PC-3 (cell line): ENCODE measurements around the gene SMG6.

Source experiments
- EZH2 ChIP-seq: fragments of 300-600 bp; sonication (generic); IDR thresholded peaks from one replicate; pipeline ENCODE4 v1.6.1; 2017; ENCODE audit warnings: antibody characterized with exemption, mild to moderate bottlenecking, low read length; ENCODE audit not compliant: unreplicated experiment
- TF ChIP-seq, protein P1 (sequence below): fragments of 300-600 bp; sonication (generic); conservative IDR thresholded peaks from 2 replicates; pipeline ENCODE4 v1.5.1; 2017; ENCODE audit warnings: antibody characterized with exemption, low read depth, mild to moderate bottlenecking, low read length

- no peak for TF ChIP-seq EZH2
- TF ChIP-seq, protein P1, sequence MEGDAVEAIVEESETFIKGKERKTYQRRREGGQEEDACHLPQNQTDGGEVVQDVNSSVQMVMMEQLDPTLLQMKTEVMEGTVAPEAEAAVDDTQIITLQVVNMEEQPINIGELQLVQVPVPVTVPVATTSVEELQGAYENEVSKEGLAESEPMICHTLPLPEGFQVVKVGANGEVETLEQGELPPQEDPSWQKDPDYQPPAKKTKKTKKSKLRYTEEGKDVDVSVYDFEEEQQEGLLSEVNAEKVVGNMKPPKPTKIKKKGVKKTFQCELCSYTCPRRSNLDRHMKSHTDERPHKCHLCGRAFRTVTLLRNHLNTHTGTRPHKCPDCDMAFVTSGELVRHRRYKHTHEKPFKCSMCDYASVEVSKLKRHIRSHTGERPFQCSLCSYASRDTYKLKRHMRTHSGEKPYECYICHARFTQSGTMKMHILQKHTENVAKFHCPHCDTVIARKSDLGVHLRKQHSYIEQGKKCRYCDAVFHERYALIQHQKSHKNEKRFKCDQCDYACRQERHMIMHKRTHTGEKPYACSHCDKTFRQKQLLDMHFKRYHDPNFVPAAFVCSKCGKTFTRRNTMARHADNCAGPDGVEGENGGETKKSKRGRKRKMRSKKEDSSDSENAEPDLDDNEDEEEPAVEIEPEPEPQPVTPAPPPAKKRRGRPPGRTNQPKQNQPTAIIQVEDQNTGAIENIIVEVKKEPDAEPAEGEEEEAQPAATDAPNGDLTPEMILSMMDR: no peak
These were observed 26.0 kb downstream of the SMG6 start for GRCh38 chr17:2277429-2278170.
